ENCODE data around the gene TK2. TPM values are rescaled to one million over a fixed set of nuclear protein-coding genes. Genes with fewer than 3 reads are reported as not detected.

The TK2 gene
- total and polyA plus RNA-seq, 9 of the 15 experiments (the other 6 are each of a cell fraction or from before 2014, with no cell fraction given), result 1.1 to 10.2 (median 5.3) TPM

DNA sequence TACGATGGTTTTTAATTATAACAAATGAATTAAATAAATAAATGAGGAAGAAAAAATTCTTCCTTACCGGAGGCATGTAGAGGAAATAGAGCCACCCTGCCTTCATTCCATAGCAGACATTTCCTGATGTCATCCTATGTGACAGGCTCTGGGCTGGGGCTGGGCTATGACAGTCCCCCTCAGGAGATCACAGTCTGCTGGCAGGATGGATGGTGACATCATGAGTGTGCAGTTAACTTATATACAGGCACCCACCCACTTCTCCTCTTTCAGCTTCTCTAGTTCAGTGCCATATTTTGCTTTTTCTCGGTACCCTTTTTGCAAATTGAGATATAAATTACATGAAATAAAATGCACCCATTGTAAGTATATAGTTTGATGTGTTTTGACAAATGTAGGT is 48.2 kb upstream of the TK2 start (continued):
- TF ChIP-seq, protein P1, sequence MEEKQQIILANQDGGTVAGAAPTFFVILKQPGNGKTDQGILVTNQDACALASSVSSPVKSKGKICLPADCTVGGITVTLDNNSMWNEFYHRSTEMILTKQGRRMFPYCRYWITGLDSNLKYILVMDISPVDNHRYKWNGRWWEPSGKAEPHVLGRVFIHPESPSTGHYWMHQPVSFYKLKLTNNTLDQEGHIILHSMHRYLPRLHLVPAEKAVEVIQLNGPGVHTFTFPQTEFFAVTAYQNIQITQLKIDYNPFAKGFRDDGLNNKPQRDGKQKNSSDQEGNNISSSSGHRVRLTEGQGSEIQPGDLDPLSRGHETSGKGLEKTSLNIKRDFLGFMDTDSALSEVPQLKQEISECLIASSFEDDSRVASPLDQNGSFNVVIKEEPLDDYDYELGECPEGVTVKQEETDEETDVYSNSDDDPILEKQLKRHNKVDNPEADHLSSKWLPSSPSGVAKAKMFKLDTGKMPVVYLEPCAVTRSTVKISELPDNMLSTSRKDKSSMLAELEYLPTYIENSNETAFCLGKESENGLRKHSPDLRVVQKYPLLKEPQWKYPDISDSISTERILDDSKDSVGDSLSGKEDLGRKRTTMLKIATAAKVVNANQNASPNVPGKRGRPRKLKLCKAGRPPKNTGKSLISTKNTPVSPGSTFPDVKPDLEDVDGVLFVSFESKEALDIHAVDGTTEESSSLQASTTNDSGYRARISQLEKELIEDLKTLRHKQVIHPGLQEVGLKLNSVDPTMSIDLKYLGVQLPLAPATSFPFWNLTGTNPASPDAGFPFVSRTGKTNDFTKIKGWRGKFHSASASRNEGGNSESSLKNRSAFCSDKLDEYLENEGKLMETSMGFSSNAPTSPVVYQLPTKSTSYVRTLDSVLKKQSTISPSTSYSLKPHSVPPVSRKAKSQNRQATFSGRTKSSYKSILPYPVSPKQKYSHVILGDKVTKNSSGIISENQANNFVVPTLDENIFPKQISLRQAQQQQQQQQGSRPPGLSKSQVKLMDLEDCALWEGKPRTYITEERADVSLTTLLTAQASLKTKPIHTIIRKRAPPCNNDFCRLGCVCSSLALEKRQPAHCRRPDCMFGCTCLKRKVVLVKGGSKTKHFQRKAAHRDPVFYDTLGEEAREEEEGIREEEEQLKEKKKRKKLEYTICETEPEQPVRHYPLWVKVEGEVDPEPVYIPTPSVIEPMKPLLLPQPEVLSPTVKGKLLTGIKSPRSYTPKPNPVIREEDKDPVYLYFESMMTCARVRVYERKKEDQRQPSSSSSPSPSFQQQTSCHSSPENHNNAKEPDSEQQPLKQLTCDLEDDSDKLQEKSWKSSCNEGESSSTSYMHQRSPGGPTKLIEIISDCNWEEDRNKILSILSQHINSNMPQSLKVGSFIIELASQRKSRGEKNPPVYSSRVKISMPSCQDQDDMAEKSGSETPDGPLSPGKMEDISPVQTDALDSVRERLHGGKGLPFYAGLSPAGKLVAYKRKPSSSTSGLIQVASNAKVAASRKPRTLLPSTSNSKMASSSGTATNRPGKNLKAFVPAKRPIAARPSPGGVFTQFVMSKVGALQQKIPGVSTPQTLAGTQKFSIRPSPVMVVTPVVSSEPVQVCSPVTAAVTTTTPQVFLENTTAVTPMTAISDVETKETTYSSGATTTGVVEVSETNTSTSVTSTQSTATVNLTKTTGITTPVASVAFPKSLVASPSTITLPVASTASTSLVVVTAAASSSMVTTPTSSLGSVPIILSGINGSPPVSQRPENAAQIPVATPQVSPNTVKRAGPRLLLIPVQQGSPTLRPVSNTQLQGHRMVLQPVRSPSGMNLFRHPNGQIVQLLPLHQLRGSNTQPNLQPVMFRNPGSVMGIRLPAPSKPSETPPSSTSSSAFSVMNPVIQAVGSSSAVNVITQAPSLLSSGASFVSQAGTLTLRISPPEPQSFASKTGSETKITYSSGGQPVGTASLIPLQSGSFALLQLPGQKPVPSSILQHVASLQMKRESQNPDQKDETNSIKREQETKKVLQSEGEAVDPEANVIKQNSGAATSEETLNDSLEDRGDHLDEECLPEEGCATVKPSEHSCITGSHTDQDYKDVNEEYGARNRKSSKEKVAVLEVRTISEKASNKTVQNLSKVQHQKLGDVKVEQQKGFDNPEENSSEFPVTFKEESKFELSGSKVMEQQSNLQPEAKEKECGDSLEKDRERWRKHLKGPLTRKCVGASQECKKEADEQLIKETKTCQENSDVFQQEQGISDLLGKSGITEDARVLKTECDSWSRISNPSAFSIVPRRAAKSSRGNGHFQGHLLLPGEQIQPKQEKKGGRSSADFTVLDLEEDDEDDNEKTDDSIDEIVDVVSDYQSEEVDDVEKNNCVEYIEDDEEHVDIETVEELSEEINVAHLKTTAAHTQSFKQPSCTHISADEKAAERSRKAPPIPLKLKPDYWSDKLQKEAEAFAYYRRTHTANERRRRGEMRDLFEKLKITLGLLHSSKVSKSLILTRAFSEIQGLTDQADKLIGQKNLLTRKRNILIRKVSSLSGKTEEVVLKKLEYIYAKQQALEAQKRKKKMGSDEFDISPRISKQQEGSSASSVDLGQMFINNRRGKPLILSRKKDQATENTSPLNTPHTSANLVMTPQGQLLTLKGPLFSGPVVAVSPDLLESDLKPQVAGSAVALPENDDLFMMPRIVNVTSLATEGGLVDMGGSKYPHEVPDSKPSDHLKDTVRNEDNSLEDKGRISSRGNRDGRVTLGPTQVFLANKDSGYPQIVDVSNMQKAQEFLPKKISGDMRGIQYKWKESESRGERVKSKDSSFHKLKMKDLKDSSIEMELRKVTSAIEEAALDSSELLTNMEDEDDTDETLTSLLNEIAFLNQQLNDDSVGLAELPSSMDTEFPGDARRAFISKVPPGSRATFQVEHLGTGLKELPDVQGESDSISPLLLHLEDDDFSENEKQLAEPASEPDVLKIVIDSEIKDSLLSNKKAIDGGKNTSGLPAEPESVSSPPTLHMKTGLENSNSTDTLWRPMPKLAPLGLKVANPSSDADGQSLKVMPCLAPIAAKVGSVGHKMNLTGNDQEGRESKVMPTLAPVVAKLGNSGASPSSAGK (IDR thresholded peaks at IDR 0.05), result no peak
- TF ChIP-seq ATF1 (CRISPR knock-in tag; IDR thresholded peaks at IDR 0.05), result no peak
- peak; percentile 24; the same call in 1 of the 2 replicates for TF ChIP-seq ATF1 (tag; IDR thresholded peaks at IDR 0.05)
- TF ChIP-seq ZNF253 (CRISPR knock-in tag; conservative IDR thresholded peaks at IDR 0.05), result no peak
- TF ChIP-seq SMAD3 (CRISPR knock-in tag; conservative IDR thresholded peaks at IDR 0.05), result no peak
- no peak for TF ChIP-seq ILF3 (IDR thresholded peaks at IDR 0.05; ENCODE audit: borderline replicate concordance)
- no peak for TF ChIP-seq ZNF146 (CRISPR knock-in tag; IDR thresholded peaks at IDR 0.05; ENCODE audit: unreplicated experiment)
- TF ChIP-seq CREB1 (IDR thresholded peaks at IDR 0.05), result no peak
- TF ChIP-seq CREB1 (CRISPR knock-in tag; IDR thresholded peaks at IDR 0.05), result no peak
- TF ChIP-seq KLF13 (tag; IDR thresholded peaks at IDR 0.05; ENCODE audit: borderline replicate concordance, low read depth), result no peak
- TF ChIP-seq TCF7L2 (IDR thresholded peaks at IDR 0.05; ENCODE audit: low read depth, low read length), result no peak
- TF ChIP-seq THRAP3 (IDR thresholded peaks at IDR 0.05; ENCODE audit: borderline replicate concordance), result no peak
- TF ChIP-seq KAT8 (IDR thresholded peaks at IDR 0.05; ENCODE audit: low read depth), result no peak
- TF ChIP-seq, protein P2, sequence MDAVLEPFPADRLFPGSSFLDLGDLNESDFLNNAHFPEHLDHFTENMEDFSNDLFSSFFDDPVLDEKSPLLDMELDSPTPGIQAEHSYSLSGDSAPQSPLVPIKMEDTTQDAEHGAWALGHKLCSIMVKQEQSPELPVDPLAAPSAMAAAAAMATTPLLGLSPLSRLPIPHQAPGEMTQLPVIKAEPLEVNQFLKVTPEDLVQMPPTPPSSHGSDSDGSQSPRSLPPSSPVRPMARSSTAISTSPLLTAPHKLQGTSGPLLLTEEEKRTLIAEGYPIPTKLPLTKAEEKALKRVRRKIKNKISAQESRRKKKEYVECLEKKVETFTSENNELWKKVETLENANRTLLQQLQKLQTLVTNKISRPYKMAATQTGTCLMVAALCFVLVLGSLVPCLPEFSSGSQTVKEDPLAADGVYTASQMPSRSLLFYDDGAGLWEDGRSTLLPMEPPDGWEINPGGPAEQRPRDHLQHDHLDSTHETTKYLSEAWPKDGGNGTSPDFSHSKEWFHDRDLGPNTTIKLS (IDR thresholded peaks at IDR 0.05; ENCODE audit: borderline replicate concordance, low read depth), result no peak
- no peak for TF ChIP-seq SIRT6 (IDR thresholded peaks at IDR 0.05; ENCODE audit: low read depth, low read length)
- no peak for TF ChIP-seq TAF1 (IDR thresholded peaks at IDR 0.05; ENCODE audit: control insufficient read depth, extremely low read depth, insufficient read depth, low read length, severe bottlenecking)
